HG02970 (cell line): ENCODE measurements around the gene HEXA.
"Not testable (repeated sequence)": the region's sequence is repeated elsewhere in the genome, so short reads cannot be mapped to it uniquely, and the experiment has no call there.

Experiments used
- ATAC-seq: cut with Tn5 transposase; IDR thresholded peaks from one replicate; pipeline ENCODE4 v1.9.1; 2021; ENCODE audit warnings: mild to moderate bottlenecking, moderate library complexity, moderate number of reproducible peaks; ENCODE audit not compliant: unreplicated experiment, low FRiP score

The HEXA gene

DNA sequence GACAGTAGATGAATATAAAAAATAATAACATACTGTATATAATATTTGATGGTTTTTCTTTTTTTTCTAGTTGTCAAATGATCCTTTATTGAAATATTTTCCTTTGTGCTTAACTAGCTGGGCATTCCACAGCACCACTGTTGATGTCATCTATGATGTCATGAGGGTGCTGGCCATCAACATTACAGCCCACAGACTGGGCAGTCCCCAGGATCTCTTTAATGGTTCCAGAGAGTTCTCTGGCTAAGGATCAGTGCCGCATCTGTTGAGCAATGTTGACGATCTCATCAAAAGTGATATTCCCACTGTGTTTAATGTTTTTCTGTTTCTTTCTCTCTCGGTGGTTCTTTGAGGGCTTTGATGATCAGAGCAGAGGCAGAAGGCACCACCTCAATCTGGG is 3.3 kb upstream of the HEXA start:
- not testable (repeated sequence) for ATAC-seq

DNA sequence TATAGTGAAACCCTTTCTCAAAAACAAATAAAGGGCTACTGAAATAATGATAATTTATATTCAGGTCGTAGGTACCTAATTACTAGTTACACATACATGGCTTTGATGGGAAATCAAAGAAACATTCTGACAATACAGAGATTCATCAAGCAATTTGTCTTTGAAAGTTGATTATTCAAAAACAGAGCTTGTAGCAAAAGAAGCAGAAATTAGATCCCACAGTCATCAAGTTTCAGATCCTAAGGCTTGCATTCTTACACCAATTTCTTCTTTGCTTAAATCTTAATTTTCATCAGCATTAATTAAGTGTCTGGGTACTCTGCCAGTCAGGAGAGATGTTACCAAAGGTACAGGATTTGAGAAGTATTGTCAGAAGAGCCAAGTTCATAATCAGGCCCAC is 1.5 kb upstream of the HEXA start:
- no peak for ATAC-seq

- peak; percentile 52 for ATAC-seq
These were observed 341 bp downstream of the HEXA start for GRCh38 chr15:72375501-72375845.

DNA sequence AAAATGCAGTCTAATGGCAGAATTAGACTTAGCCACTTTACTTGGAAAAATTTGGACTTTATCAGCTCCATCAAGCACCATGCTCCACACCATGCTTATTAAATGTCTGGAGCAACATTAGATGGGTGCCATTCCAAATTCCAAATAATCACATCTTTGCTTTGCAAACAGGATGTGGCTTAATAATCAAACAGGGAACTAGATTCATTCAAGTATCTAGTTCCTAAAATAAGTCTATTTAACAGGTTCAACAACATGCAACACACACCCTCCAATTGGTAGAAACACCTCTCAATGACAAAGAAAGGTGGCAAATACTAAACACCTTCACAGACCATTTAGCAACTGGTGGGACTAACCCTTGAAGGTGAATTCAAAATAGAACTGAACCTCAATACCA is 3.5 kb downstream of the HEXA start:
- ATAC-seq: no peak

GRCh38 chr15:72369964-72370363 is 5.8 kb downstream of the HEXA start:
- ATAC-seq: no peak

DNA sequence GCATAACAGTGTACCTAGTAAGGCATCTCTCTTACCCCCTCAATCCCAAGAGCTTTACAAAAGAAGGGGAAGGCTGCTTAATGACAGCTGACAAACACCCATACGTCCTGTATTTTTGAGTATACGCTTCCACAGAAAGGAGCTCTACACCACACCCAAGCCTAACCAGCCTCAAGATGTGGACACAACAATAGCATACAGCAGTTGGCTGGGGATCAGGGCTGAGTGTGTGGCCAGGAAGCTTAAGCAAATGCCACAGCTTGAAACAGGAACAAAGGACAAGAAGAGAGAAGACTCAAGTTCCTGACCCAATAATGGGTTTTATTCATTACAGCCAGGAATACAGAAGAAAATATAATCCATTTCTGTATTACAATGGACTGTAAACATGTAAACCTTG is 6.9 kb downstream of the HEXA start:
- ATAC-seq: no peak

- no peak for ATAC-seq
These were observed 7.5 kb downstream of the HEXA start for GRCh38 chr15:72368325-72368724.

- ATAC-seq: peak; percentile 60
These were observed 10.0 kb downstream of the HEXA start for GRCh38 chr15:72365844-72366243.

- no peak for ATAC-seq
These were observed 14.6 kb downstream of the HEXA start for GRCh38 chr15:72361176-72361575.

GRCh38 chr15:72358650-72359171 is 17.1 kb downstream of the HEXA start:
- ATAC-seq: no peak

DNA sequence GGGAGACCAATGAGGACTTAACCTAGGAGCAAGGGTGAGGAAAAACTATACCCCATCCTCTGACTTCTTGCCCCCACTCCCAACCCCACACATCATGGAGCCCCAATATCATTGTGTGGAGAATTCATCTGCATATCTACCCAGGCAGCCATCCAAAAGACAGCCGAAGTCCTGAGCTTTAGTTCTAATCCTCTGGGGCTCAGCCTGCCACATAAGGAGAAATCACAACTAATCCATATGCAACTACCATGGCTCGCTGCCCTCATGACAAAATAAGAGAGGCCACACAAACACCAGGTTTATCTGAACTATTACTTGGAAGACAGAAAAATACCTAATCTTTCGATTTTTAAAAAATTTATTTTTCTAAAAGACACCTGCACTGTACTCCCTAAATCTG is 17.7 kb downstream of the HEXA start:
- ATAC-seq: no peak

DNA sequence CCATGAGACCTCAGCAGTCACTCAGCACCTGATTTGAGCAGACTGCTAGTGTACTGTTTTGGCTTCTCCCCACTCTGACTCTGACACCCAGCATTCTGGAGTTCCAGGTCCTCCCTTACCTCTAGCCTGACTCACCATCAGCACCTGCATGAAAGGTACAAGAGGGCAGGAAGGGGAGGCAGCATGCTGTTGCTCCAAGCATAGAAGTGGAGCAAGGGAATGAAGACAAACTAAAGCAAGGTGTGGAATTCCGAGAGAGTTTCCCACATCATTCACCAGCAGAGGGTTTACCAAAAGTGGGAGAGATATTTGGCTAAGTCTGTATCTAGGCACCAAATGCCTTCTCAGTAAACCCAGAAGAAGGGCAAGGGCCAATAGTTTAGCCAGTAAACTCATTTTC is 21.3 kb downstream of the HEXA start:
- no peak for ATAC-seq

DNA sequence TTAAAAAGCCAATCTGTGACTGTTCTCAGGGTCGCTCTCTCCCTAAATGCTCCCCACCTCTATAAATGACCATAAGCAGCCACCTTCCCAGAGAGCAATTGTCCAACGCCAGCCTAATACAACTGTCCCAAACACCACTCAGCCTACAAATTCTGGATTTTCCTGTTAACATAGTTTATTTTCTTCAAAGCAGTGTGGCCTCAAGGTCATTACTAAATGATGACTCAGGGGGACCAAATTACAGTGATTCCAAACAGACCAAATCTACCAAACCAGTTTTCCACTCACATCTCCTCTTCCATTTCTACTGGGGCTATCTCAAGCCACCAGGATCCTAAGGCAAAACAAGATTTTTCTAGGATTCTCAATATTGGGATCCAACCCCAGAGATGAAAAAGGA is 22.5 kb downstream of the HEXA start:
- no peak for ATAC-seq

DNA sequence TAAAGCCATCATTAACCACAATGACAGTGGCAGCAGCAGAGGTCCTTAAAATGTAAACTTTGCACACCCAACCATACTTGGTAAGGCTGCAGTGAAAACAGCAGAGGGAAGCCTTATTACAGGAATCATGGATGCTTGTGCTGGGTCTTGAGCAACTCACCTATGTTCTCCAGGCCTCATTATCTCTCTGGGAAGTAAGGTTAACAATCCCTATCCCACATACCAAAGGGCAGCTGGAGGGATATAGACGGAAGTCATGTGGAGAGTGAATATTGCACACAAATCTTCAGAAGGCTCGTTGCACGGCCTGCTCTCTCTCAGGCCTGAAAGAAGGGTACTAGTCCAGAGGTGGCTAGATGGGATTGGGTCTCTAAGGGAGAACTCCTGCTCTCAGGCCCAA is 30.0 kb downstream of the HEXA start:
- no peak for ATAC-seq

DNA sequence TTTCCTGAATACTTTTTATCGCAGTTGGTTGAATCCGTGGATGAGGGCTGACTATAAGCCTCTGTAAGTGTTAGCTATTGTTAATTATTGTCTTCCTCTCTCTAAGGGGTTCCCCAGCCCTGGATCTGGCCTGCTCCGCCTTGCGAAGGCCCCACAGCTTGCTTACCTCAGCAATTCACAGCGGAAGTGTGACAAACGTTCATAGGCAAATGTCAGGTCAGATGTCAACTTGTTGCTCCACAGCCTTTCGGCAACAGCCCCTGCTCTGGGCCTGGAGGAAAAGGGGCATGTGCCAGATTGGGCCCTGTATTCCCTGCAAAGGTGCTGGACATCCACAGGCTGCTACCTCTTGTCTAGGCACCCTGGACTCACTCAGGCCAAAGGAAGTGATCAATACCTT is 30.5 kb downstream of the HEXA start:
- ATAC-seq: no peak

DNA sequence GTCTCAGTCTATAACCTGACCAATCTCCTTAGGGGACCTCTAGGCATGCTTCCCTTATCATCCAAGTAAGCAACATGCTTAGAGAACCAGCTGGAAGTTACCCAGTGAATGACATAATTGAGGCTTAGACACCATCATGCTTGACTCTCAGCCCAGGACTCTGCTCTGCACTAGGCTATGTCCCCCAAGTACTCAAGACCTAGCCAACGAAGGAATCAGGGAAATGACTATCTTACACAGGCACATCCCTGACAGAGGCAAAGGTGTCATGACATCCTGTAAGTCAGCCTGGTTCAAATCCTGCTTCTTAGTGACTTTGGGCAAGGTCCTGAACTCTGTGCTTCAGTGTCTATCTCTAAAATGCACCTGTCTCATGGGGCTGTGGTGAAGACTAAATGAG is 31.2 kb downstream of the HEXA start:
- no peak for ATAC-seq

DNA sequence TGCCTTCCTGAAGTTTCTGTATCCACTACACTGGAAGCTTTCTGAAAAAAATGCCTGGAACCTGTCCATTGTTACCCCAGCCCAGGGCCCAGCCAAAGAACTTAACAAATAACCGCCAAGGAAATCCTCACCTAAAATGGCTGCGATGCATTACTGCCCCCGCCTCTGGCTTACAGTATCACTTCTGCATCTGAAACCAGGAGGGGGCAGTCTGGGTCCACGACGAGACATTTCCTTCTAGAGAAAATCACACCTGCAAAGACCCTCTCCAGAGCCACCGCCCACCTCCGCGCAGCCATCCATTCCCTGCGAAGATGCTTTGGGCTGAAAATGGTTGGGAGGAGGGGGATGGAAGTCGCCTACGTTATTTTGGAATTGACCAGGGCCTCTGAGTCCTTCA is 33.4 kb downstream of the HEXA start:
- ATAC-seq: no peak

GRCh38 chr15:72341361-72341760 is 34.5 kb downstream of the HEXA start:
- ATAC-seq: no peak

DNA sequence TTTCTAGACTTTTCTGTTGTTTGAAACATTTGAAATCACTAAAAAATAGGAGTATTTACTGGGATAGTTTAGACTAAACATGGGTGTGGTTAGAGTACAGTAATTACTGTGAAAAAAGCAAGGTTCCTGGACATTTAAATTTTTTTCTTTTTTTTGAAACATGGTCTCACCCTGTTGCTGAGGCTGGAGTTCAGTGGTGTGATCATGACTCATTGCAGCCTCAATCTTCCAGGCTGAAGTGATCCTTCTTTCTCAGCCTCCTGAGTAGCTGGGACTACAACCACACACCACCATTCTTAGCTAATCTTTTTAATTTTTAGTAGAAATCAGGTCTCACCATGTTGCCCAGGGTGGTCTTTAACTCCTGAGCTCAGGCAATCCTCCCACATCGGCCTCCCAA is 35.4 kb downstream of the HEXA start:
- ATAC-seq: no peak

DNA sequence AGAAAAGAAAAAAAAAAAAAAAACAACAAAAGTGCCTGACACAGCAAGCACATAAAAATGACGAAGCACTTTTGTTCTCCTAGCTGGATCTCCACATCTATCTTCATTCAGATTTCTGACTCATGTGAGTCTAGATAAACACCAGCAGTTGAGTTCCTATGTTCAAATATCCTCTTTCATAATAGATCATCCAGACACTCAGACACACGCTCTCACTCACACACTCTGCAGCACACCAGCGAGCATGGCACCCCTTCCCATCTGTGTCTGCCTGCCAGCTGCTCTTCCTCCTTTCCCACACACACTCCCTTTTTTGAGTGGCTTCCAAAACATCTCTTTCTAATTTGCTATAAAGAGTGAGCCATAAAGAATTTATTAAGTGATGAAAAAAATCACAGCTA is 36.0 kb downstream of the HEXA start:
- ATAC-seq: no peak

DNA sequence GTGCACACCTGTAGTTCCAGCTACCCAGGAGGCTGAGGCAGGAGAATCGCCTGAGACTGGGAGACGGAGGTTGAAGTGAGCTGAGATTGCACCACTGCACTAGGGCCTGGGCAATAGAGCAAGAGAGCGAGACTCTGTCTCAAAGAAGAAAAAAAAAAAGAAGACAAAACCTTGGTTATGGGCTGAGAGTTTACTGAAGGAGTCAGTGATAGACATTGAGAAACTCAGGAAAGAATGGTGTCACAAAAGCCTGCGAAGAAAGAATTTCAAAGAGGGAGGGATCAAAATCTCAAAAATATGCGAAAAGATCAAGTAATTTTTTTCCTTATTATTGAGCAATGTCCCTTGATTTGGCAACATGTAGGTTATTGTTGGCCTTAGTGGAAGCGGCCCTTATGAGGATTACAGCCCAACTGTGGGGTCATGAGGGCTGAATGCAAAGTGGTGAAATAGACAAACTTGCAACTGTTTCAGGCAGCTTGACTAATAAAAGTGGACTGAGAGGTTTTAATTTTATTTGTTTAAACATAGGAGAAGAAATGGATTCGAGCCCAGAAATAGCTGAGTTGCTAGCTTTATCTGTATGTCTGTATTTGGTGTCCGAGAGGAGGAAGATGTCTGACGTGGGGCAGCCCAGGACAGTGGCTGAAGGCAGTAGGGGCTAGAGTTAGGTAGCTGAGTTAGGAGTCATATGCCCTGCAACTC is 37.0 kb downstream of the HEXA start:
- no peak for ATAC-seq

- ATAC-seq: no peak
These were observed 37.7 kb downstream of the HEXA start for GRCh38 chr15:72338148-72338547.

DNA sequence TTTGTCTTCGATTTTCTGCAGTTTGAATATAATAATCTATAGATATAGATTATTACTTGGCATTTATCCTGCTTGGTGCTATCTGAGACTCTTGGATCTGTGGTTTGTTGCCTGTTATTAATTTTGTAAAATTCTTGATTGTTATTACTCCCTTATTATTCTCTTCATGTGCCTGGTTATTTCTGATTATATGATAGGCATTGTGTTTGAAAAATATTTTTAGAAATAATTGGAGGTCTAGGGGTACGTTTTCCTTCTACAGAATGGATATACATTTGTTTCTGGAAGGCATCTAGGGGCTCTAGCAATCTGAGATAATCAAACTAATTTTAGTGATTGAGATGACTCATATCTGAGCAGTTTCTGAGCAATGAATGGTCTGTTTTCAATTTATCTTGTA is 41.0 kb downstream of the HEXA start:
- ATAC-seq: no peak
